ENCODE data around the gene ATP9B.
A peak's percentile ranks its signal among the peaks of the same experiment; 100 is the strongest.

ATP9B gene

GRCh38 chr18:79384151-79384807 is 315.1 kb downstream of the ATP9B start:
- Histone ChIP-seq H3K36me3 (ENCODE audit: low read depth) (no peaks in the 10 kb centered on the region), H3K4me1 (ENCODE audit: insufficient read depth, poor library complexity, severe bottlenecking) (no peaks in the 10 kb centered on the region), H3K9me3 (ENCODE audit: severe bottlenecking) (no peaks in the 10 kb centered on the region), H3K27me3 (ENCODE audit: insufficient read depth, poor library complexity, severe bottlenecking) (peaks cover 8% of the 10 kb centered on the region), H3K4me3 (ENCODE audit: severe bottlenecking) (no peak overlapping the region), H3K27ac (ENCODE audit: poor library complexity, severe bottlenecking) (no peak overlapping the region)
- peak; percentile 23; the same call in 2 of the 3 replicates for ATAC-seq (ENCODE audit: low read depth)
- no peak for DNase-seq (ENCODE audit: low spot score)
- no peak for TF ChIP-seq CTCF (IDR thresholded peaks at IDR 0.05; ENCODE audit: poor library complexity, severe bottlenecking)

GRCh38 chr18:79384834-79385233 is 315.6 kb downstream of the ATP9B start:
- no peak for TF ChIP-seq CTCF (IDR thresholded peaks at IDR 0.05; ENCODE audit: poor library complexity, severe bottlenecking)
- H3K9me3 ChIP-seq (ENCODE audit: severe bottlenecking) = no peaks in the 10 kb centered on the region
- H3K4me3 ChIP-seq (ENCODE audit: severe bottlenecking) = no peak overlapping the region
- DNase-seq (ENCODE audit: low spot score) (no peak), ATAC-seq (ENCODE audit: low read depth) (no peak)
- H3K4me1 ChIP-seq (ENCODE audit: insufficient read depth, poor library complexity, severe bottlenecking) = no peaks in the 10 kb centered on the region
- no peaks in the 10 kb centered on the region for H3K36me3 ChIP-seq (ENCODE audit: low read depth)
- H3K27me3 ChIP-seq (ENCODE audit: insufficient read depth, poor library complexity, severe bottlenecking) = peaks cover 8% of the 10 kb centered on the region
- H3K27ac ChIP-seq (ENCODE audit: poor library complexity, severe bottlenecking) = no peak overlapping the region

- ATAC-seq (ENCODE audit: low read depth) = no peak
Observed at GRCh38 chr18:79385326-79385707, 316.1 kb downstream of the ATP9B start.

GRCh38 chr18:79385708-79386341 is 316.6 kb downstream of the ATP9B start:
- DNase-seq (ENCODE audit: low spot score) = no peak
- H3K27ac ChIP-seq (ENCODE audit: poor library complexity, severe bottlenecking) = no peak overlapping the region
- H3K4me1 ChIP-seq (ENCODE audit: insufficient read depth, poor library complexity, severe bottlenecking) = no peaks in the 10 kb centered on the region

More at GRCh38 chr18:79385326-79385707, 316.1 kb downstream of the ATP9B start:
- no peak for DNase-seq (ENCODE audit: low spot score)
- Histone ChIP-seq H3K4me3 (ENCODE audit: severe bottlenecking) (no peak overlapping the region), H3K36me3 (ENCODE audit: low read depth) (no peaks in the 10 kb centered on the region), H3K27me3 (ENCODE audit: insufficient read depth, poor library complexity, severe bottlenecking) (peaks cover 13% of the 10 kb centered on the region), H3K4me1 (ENCODE audit: insufficient read depth, poor library complexity, severe bottlenecking) (no peaks in the 10 kb centered on the region), H3K9me3 (ENCODE audit: severe bottlenecking) (no peaks in the 10 kb centered on the region), H3K27ac (ENCODE audit: poor library complexity, severe bottlenecking) (no peak overlapping the region)
- no peak for TF ChIP-seq CTCF (IDR thresholded peaks at IDR 0.05; ENCODE audit: poor library complexity, severe bottlenecking)

More at GRCh38 chr18:79385708-79386341, 316.6 kb downstream of the ATP9B start:
- Histone ChIP-seq H3K27me3 (ENCODE audit: insufficient read depth, poor library complexity, severe bottlenecking) (peaks cover 13% of the 10 kb centered on the region), H3K4me3 (ENCODE audit: severe bottlenecking) (no peak overlapping the region), H3K9me3 (ENCODE audit: severe bottlenecking) (no peaks in the 10 kb centered on the region), H3K36me3 (ENCODE audit: low read depth) (no peaks in the 10 kb centered on the region)
- TF ChIP-seq CTCF (IDR thresholded peaks at IDR 0.05; ENCODE audit: poor library complexity, severe bottlenecking) = no peak
- ATAC-seq (ENCODE audit: low read depth) = no peak
